Measurements from ENCODE around the gene BPIFB6. TPM values are rescaled to one million over a fixed set of nuclear protein-coding genes. Genes with fewer than 3 reads are reported as not detected.

BPIFB6 gene
- total and polyA plus RNA-seq, 10 of the 15 experiments (the other 5 are each of a cell fraction or from before 2014, with no cell fraction given), result not detected

- TF ChIP-seq SUPT20H (IDR thresholded peaks at IDR 0.05; ENCODE audit: borderline replicate concordance, control insufficient read depth, low read depth, low read length), result no peak
- TF ChIP-seq EGR1 (IDR thresholded peaks at IDR 0.05; ENCODE audit: borderline replicate concordance in 1 of 2, low read depth in 2 of 2, low read length in 2 of 2), result no peak
- no peak for TF ChIP-seq PAX5 (IDR thresholded peaks at IDR 0.05; ENCODE audit: borderline replicate concordance, low read depth, low read length)
- TF ChIP-seq POLR2AphosphoS5 (IDR thresholded peaks at IDR 0.05; ENCODE audit: low read length), result no peak
- TF ChIP-seq MEF2A (IDR thresholded peaks at IDR 0.05; ENCODE audit: insufficient read depth, low read depth, low read length), result no peak
- TF ChIP-seq MYC (IDR thresholded peaks at IDR 0.05; ENCODE audit: insufficient read depth, insufficient read length, insufficient replicate concordance, low read length, severe bottlenecking), result no peak
- TF ChIP-seq JUND (IDR thresholded peaks at IDR 0.05; ENCODE audit: low read depth, low read length), result no peak
- no peak for TF ChIP-seq CBX5 (IDR thresholded peaks at IDR 0.05; ENCODE audit: low read depth)
- TF ChIP-seq NR2C2 (IDR thresholded peaks at IDR 0.05; ENCODE audit: borderline replicate concordance, control insufficient read depth, insufficient read length, low read depth), result no peak
- TF ChIP-seq NKRF (conservative IDR thresholded peaks at IDR 0.05), result no peak
- no peak for TF ChIP-seq JUNB (IDR thresholded peaks at IDR 0.05)
- TF ChIP-seq ZNF384 (IDR thresholded peaks at IDR 0.05; ENCODE audit: borderline replicate concordance, low read depth, low read length), result no peak
- no peak for TF ChIP-seq RAD21 (IDR thresholded peaks at IDR 0.05; ENCODE audit: insufficient read depth, low read depth, low read length)
- TF ChIP-seq MLLT1 (IDR thresholded peaks at IDR 0.05), result no peak
These were observed 43.4 kb upstream of the BPIFB6 start (continued) for GRCh38 chr20:32988008-32988407.

All from GM12878 (cell line).